K562 (cell line): ENCODE measurements around the gene CCDC192. TPM values are rescaled to one million over a fixed set of nuclear protein-coding genes. Genes with fewer than 3 reads are reported as not detected.

Source experiments
- ATAC-seq: fragments of 200-7000 bp; cut with Tn5 transposase; 3 replicates; pipeline ENCODE4 v1.9.1; 2020; ENCODE audit warnings: moderate library complexity
- BruUV-seq: library from RNA; stranded (reverse); fragments of 400-500 nt; replicated peaks from 2 replicates; lab custom pipeline; 2021; lab: Mats Ljungman, UMichigan
- CTCF ChIA-PET: fragments of 300-600 bp; formaldehyde crosslinking; extraction: SDS; loops from one replicate; lab custom pipeline; 2021; ENCODE audit warnings: low intra/inter-chr PET ratio; lab: Yijun Ruan, JAX
- POLR2A ChIA-PET: fragments of 300-600, 350-650 bp; sonication (Branson Sonifier 250); formaldehyde crosslinking; extraction: SDS; loops from one replicate; lab custom pipeline; 2021; ENCODE audit warnings: antibody characterized with exemption, inconsistent platforms; lab: Yijun Ruan, JAX
- DNase-seq, 4 experiments: peaks; one replicate each; pipeline versions ENCODE4 v3.0.0 to v3.0.0-alpha.2; 2011 to 2018; ENCODE audit warnings: low spot score in 3 of 4, mixed read lengths in 3 of 4; ENCODE audit errors: extremely low read depth in 1 of 4
- FAIRE-seq: peaks from 2 replicates; lab custom pipeline; 2011; peaks lifted over from hg19 to GRCh38; lab: Jason Lieb, UNC
- H2AFZ ChIP-seq: 2 replicates; pipeline ENCODE4 v1.6.0; 2011; ENCODE audit warnings: low read depth, low read length, control low read depth, inconsistent platforms
- H3K27ac ChIP-seq: fragments of 200-600 bp; 3 replicates; pipeline ENCODE4 v1.8.0; 2011; ENCODE audit warnings: low read depth, mild to moderate bottlenecking, control low read depth, inconsistent platforms, low read length, moderate library complexity, mixed read lengths; ENCODE audit errors: extremely low read depth
- H3K27me3 ChIP-seq, 2 experiments: fragments of 300-600 bp in 1 of 2; 2 replicates in 1 of 2; 3 replicates in 1 of 2; pipeline versions ENCODE4 v1.6.0 to v1.8.0; 2011; ENCODE audit warnings: inconsistent platforms in 2 of 2, low read length in 2 of 2, mild to moderate bottlenecking in 1 of 2, mixed read lengths in 1 of 2, moderate library complexity in 1 of 2; ENCODE audit not compliant: control insufficient read depth in 2 of 2, insufficient read depth in 2 of 2
- H3K36me3 ChIP-seq: fragments of 300-600 bp; 3 replicates; pipeline ENCODE4 v1.8.0; 2011; ENCODE audit warnings: mild to moderate bottlenecking, low read length, inconsistent platforms; ENCODE audit not compliant: control insufficient read depth, insufficient read depth
- H3K4me1 ChIP-seq, 2 experiments: fragments of 200-600 bp in 1 of 2; replicated peaks in 1 of 2; 2 replicates in 1 of 2; 3 replicates in 1 of 2; pipeline versions ENCODE4 v1.5.1 to v1.8.0; 2011; ENCODE audit warnings: inconsistent platforms in 2 of 2, low read length in 2 of 2, mild to moderate bottlenecking in 1 of 2, mixed read lengths in 1 of 2, moderate library complexity in 1 of 2; ENCODE audit not compliant: control insufficient read depth in 2 of 2, insufficient read depth in 2 of 2
- H3K4me2 ChIP-seq: 2 replicates; pipeline ENCODE4 v1.6.1; 2011; ENCODE audit warnings: low read length, control low read depth, inconsistent platforms, mixed read lengths; ENCODE audit not compliant: insufficient read depth
- H3K4me3 ChIP-seq: fragments of 200-600 bp; sonication (generic), shearing (Covaris generic); 2 replicates; pipeline ENCODE4 v1.5.1; 2016; ENCODE audit warnings: control low read depth, inconsistent platforms
- H3K79me2 ChIP-seq: fragments of 200-600 bp; 3 replicates; pipeline ENCODE4 v1.8.0; 2011; ENCODE audit warnings: low read length, inconsistent platforms; ENCODE audit not compliant: control insufficient read depth, insufficient read depth
- H3K9ac ChIP-seq, 2 experiments: 2 replicates each; pipeline versions ENCODE4 v1.6.0 to v1.6.1; 2011; ENCODE audit warnings: low read depth in 2 of 2, low read length in 2 of 2, control low read depth in 1 of 2, inconsistent platforms in 1 of 2, mild to moderate bottlenecking in 1 of 2, mixed read lengths in 1 of 2; ENCODE audit not compliant: insufficient read depth in 1 of 2
- H3K9me1 ChIP-seq: one replicate; pipeline ENCODE4 v1.6.0; 2011; ENCODE audit warnings: inconsistent platforms, mild to moderate bottlenecking, low read length, moderate library complexity; ENCODE audit not compliant: control insufficient read depth, insufficient read depth
- H3K9me3 ChIP-seq: replicated peaks from 2 replicates; pipeline ENCODE4 v1.5.1; 2011; ENCODE audit warnings: low read depth, low read length, inconsistent platforms; ENCODE audit not compliant: control insufficient read depth, insufficient read depth
- H4K20me1 ChIP-seq: replicated peaks from 2 replicates; pipeline ENCODE4 v1.6.1; 2011; ENCODE audit warnings: low read length, inconsistent platforms, mixed read lengths; ENCODE audit not compliant: control insufficient read depth, insufficient read depth
- ARID1B ChIP-seq: fragments of 450-650 bp; IDR thresholded peaks from 2 replicates; pipeline ENCODE4 v1.6.1; 2016; ENCODE audit warnings: antibody characterized with exemption, mild to moderate bottlenecking, inconsistent platforms
- ATF7 ChIP-seq: fragments of 450-650 bp; IDR thresholded peaks from 2 replicates; pipeline ENCODE4 v1.7.1; 2014; ENCODE audit warnings: mild to moderate bottlenecking, moderate library complexity
- BCL6 ChIP-seq: fragments of 250-450 bp; sonication (Bioruptor Pico); IDR thresholded peaks from 2 replicates; pipeline ENCODE4 v1.4.0; 2020
- CEBPG ChIP-seq, 3 experiments: fragments of 200-800 bp in 1 of 3; sonication (Bioruptor generic) in 1 of 3; sonication (generic) in 1 of 3; formaldehyde crosslinking in 1 of 3; IDR thresholded peaks in 2 of 3; conservative IDR thresholded peaks in 1 of 3; 2 replicates each; pipeline versions ENCODE4 v1.6.1 to v1.8.0; 2016 to 2022; ENCODE audit warnings: missing compliant biosample characterization in 2 of 3, missing genetic modification characterization in 2 of 3, mild to moderate bottlenecking in 1 of 3, missing genetic modification reagents in 1 of 3
- E2F3 ChIP-seq: fragments of 250-450 bp; sonication (Bioruptor Pico); IDR thresholded peaks from 2 replicates; pipeline ENCODE4 v1.4.0; 2020; ENCODE audit warnings: mild to moderate bottlenecking
- GTF2E2 ChIP-seq: fragments of 200-800 bp; sonication (Bioruptor generic); IDR thresholded peaks from 2 replicates; pipeline ENCODE4 v1.6.1; 2016; ENCODE audit warnings: missing genetic modification characterization, missing compliant biosample characterization
- GTF2F1 ChIP-seq: IDR thresholded peaks from 2 replicates; pipeline ENCODE4 v1.6.1; 2011; ENCODE audit warnings: low read depth, low read length, improper control_type of control experiment
- HSF4 ChIP-seq: fragments of 250-450 bp; sonication (Bioruptor Pico); IDR thresholded peaks from 2 replicates; pipeline ENCODE4 v2.1.2; 2022; ENCODE audit warnings: mild to moderate bottlenecking, moderate library complexity, borderline replicate concordance
- MTA2 ChIP-seq: fragments of 450-650 bp; IDR thresholded peaks from 2 replicates; pipeline ENCODE4 v1.6.1; 2016; ENCODE audit warnings: low read depth
- MXI1 ChIP-seq: IDR thresholded peaks from 2 replicates; pipeline ENCODE4 v1.6.1; 2011; ENCODE audit warnings: low read depth, mild to moderate bottlenecking, improper control_type of control experiment, low read length
- RBM25 ChIP-seq: fragments of 200-400 bp; formaldehyde crosslinking; IDR thresholded peaks from 2 replicates; pipeline ENCODE4 v1.6.1; 2018; ENCODE audit warnings: low read length, low read depth, moderate library complexity; ENCODE audit not compliant: severe bottlenecking
- SIN3A ChIP-seq, 2 experiments: fragments of 150-350 bp in 1 of 2; IDR thresholded peaks; 2 replicates each; pipeline ENCODE4 v1.6.1; 2011 to 2016; ENCODE audit warnings: borderline replicate concordance in 2 of 2, low read depth in 2 of 2, low read length in 2 of 2, mild to moderate bottlenecking in 2 of 2, moderate library complexity in 2 of 2; ENCODE audit not compliant: control insufficient read depth in 1 of 2
- SRSF9 ChIP-seq: fragments of 200-400 bp; formaldehyde crosslinking; IDR thresholded peaks from 2 replicates; pipeline ENCODE4 v1.6.1; 2017; ENCODE audit warnings: low read depth, low read length, borderline replicate concordance
- STAT5B ChIP-seq: fragments of 250-450 bp; sonication (Bioruptor Pico); IDR thresholded peaks from 2 replicates; pipeline ENCODE4 v1.8.0; 2021; ENCODE audit warnings: mild to moderate bottlenecking, inconsistent platforms
- TFAM ChIP-seq: fragments of 250-450 bp; sonication (Bioruptor Pico); conservative IDR thresholded peaks from 2 replicates; pipeline ENCODE4 v1.5.0; 2021; ENCODE audit warnings: mild to moderate bottlenecking, moderate library complexity
- ZNF124 ChIP-seq: sonication (generic); formaldehyde crosslinking; IDR thresholded peaks from 2 replicates; pipeline ENCODE4 v1.8.1; 2022; ENCODE audit warnings: missing genetic modification reagents
- ZNF431 ChIP-seq: sonication (generic); formaldehyde crosslinking; IDR thresholded peaks from 2 replicates; pipeline ENCODE4 v1.8.0; 2022; ENCODE audit warnings: mild to moderate bottlenecking, missing genetic modification reagents
- ZNF518B ChIP-seq: fragments of 250-450 bp; sonication (Bioruptor Pico); IDR thresholded peaks from 2 replicates; pipeline ENCODE4 v1.5.0; 2021; ENCODE audit warnings: mild to moderate bottlenecking, moderate library complexity
- ZNF79 ChIP-seq: fragments of 250-450 bp; sonication (Bioruptor Pico); IDR thresholded peaks from 2 replicates; pipeline ENCODE4 v1.4.0; 2020; ENCODE audit warnings: low read depth, mild to moderate bottlenecking, moderate library complexity
- ZZZ3 ChIP-seq: fragments of 450-650 bp; IDR thresholded peaks from 2 replicates; pipeline ENCODE4 v1.6.1; 2016; ENCODE audit warnings: antibody characterized with exemption, mild to moderate bottlenecking, moderate library complexity
- WGBS: fragments of 100-300 bp; shearing (Covaris generic); methylation state at CpG from one replicate; pipeline ENCODE4 v1.1.6; 2016; ENCODE audit warnings: low coverage, mixed read lengths; ENCODE audit not compliant: insufficient coverage; ENCODE audit errors: missing lambda C conversion rate; 5-methylcytosine and 5-hydroxymethylcytosine counted together
- in situ Hi-C: fragments of 300-500 bp; cut with MboI; formaldehyde crosslinking; loops from 4 replicates; pipeline ENCODE4 v1.15.0; 2018; ENCODE audit warnings: inconsistent platforms, mixed read lengths
- intact Hi-C: fragments of 100-400 bp; cut with micrococcal nuclease; formaldehyde crosslinking; loops from 2 replicates; pipeline ENCODE4 v1.14.2; 2022
- polyA plus RNA-seq, 8 experiments: library from polyadenylated mRNA; depleted of rRNA in 4 of 8; stranded (reverse) in 5 of 8; unstranded in 3 of 8; fragments of >200 nt; fragmentation: Nextera tagmentation in 2 of 8; fragmentation: Illumina TruSeq in 1 of 8; extraction: Ambion mirVana in 2 of 8; extraction: Trizol in 1 of 8; gene quantifications; 2 replicates each; pipeline versions ENCODE4 v1.2.1 to v1.2.3, GENCODE V29; 2011 to 2014; ENCODE audit warnings: inconsistent platforms in 1 of 8, missing spikeins in 1 of 8
- total RNA-seq, 7 experiments: library from RNA; depleted of rRNA in 6 of 7; stranded (reverse); fragments of >200 nt in 6 of 7; fragmentation: Illumina TruSeq in 2 of 7; extraction: Trizol in 2 of 7; gene quantifications; 2 replicates each; pipeline versions ENCODE4 v1.2.1 to v1.2.3, GENCODE V29; 2011 to 2021; ENCODE audit warnings: low replicate concordance in 1 of 7

Gene CCDC192
- total and polyA plus RNA-seq, 9 of the 15 experiments (the other 6 are each of a cell fraction or from before 2014, with no cell fraction given), result 0.21 to 0.66 (median 0.38) TPM; not detected in 2

GRCh38 chr5:127854520-127854919 lies 151.3 kb downstream of the CCDC192 start:
- Histone ChIP-seq H3K79me2 (no peaks in the 10 kb centered on the region), H3K4me2 (no peak overlapping the region), H3K9me1 (no peaks in the 10 kb centered on the region), H3K27me3 (peaks cover 0 to 5% of the 10 kb centered on the region in 2 experiments; a peak in 1 of 5 replicates), H3K9me3 (no peaks in the 10 kb centered on the region), H3K9ac (no peak overlapping the region)
- DNase-seq, result no peak
- TF ChIP-seq GTF2E2 (tag) (no peak), ARID1B (no peak), ATF7 (no peak), SIN3A (IDR thresholded peaks at IDR 0.05; ENCODE audit: borderline replicate concordance in 2 of 2, control insufficient read depth in 1 of 2, low read depth in 2 of 2, low read length in 2 of 2) (no peak), RBM25 (no peak), GTF2F1 (no peak), ZNF518B (CRISPR knock-in tag) (no peak), MTA2 (no peak), TFAM (CRISPR knock-in tag) (no peak), MXI1 (no peak), BCL6 (CRISPR knock-in tag) (no peak), ZNF124 (CRISPR knock-in tag) (no peak), E2F3 (no peak), SRSF9 (no peak), ZZZ3 (no peak), STAT5B (CRISPR knock-in tag) (no peak), CEBPG (CRISPR knock-in tag; IDR thresholded peaks at IDR 0.05) (no peak), CEBPG (tag; conservative IDR thresholded peaks at IDR 0.05 in 1 of 2, IDR thresholded peaks at IDR 0.05 in 1 of 2) (no peak), ZNF79 (no peak), ZNF431 (no peak), HSF4 (no peak)
- TF ChIP-seq, all 486 proteins: peak for 0
- WGBS, result 5% methylated on average over 2 of the region's 2 CpGs
- ATAC-seq (no peak), FAIRE-seq (no peak)
- in situ Hi-C loops, result loop anchor here (25.0 kb wide), 1 partner anchor 1908 kb away; no protein-coding TSS in a partner anchor
- no peaks in the 10 kb centered on the region for H4K20me1 ChIP-seq
- ChIA-PET POLR2A (no interaction called here), CTCF (no interaction called here)
- BruUV-seq, result no TSS peak
- no peak overlapping the region for H3K27ac ChIP-seq
- no peaks in the 10 kb centered on the region for H3K36me3 ChIP-seq
- no peaks in the 10 kb centered on the region for H3K4me1 ChIP-seq
- no peak overlapping the region for H2AFZ ChIP-seq
- H3K4me3 ChIP-seq, result no peak overlapping the region
- intact Hi-C loops, result no loop called here
